ENCODE measurements around the gene NF1. TPM values are rescaled to one million over a fixed set of nuclear protein-coding genes. Genes with fewer than 3 reads are reported as not detected.

NF1 gene
- total RNA-seq, 1 donor from 2014 or later = 82.5 TPM

- Mint-ChIP-seq H3K9me3 (ENCODE audit: low read depth) (no peaks in the 10 kb centered on the region), H3K4me3 (ENCODE audit: low read depth) (peak overlapping the region; percentile 92), H3K27me3 (no peaks in the 10 kb centered on the region), H3K27ac (peak overlapping the region; percentile 94), H3K4me1 (ENCODE audit: low read depth) (peaks cover 11% of the 10 kb centered on the region), H3K36me3 (ENCODE audit: insufficient read depth) (no peaks in the 10 kb centered on the region)
- DNase-seq (ENCODE audit: low spot score, unreplicated experiment) = peak; percentile 51
- TF ChIP-seq CTCF (IDR thresholded peaks at IDR 0.05; ENCODE audit: unreplicated experiment) = no peak
These were observed 694 bp downstream of the NF1 start for GRCh38 chr17:31095236-31096105.

GRCh38 chr17:31096106-31096436 is 1.3 kb downstream of the NF1 start:
- no peak for TF ChIP-seq CTCF (IDR thresholded peaks at IDR 0.05; ENCODE audit: unreplicated experiment)
- Mint-ChIP-seq H3K4me1 (ENCODE audit: low read depth) (peaks cover 15% of the 10 kb centered on the region), H3K4me3 (ENCODE audit: low read depth) (peak overlapping the region; percentile 92), H3K27ac (peak overlapping the region; percentile 94), H3K27me3 (no peaks in the 10 kb centered on the region), H3K9me3 (ENCODE audit: low read depth) (no peaks in the 10 kb centered on the region), H3K36me3 (ENCODE audit: insufficient read depth) (no peaks in the 10 kb centered on the region)
- no peak for DNase-seq (ENCODE audit: low spot score, unreplicated experiment)

- no peaks in the 10 kb centered on the region for H3K9me3 Mint-ChIP-seq (ENCODE audit: low read depth)
- no peak for TF ChIP-seq CTCF (IDR thresholded peaks at IDR 0.05; ENCODE audit: unreplicated experiment)
- no peaks in the 10 kb centered on the region for H3K36me3 Mint-ChIP-seq (ENCODE audit: insufficient read depth)
- H3K27ac Mint-ChIP-seq = no peak overlapping the region
- H3K4me1 Mint-ChIP-seq (ENCODE audit: low read depth) = peaks cover 23% of the 10 kb centered on the region
- H3K27me3 Mint-ChIP-seq = no peaks in the 10 kb centered on the region
- no peak overlapping the region for H3K4me3 Mint-ChIP-seq (ENCODE audit: low read depth)
- DNase-seq (ENCODE audit: low spot score, unreplicated experiment) = no peak
These were observed 4.2 kb downstream of the NF1 start for GRCh38 chr17:31099016-31099415.

- H3K4me3 Mint-ChIP-seq (ENCODE audit: low read depth) = no peak overlapping the region
- H3K27ac Mint-ChIP-seq = peak overlapping the region; percentile 87
- no peak for TF ChIP-seq CTCF (IDR thresholded peaks at IDR 0.05; ENCODE audit: unreplicated experiment)
- no peaks in the 10 kb centered on the region for H3K9me3 Mint-ChIP-seq (ENCODE audit: low read depth)
- peaks cover 22% of the 10 kb centered on the region for H3K4me1 Mint-ChIP-seq (ENCODE audit: low read depth)
- no peak for DNase-seq (ENCODE audit: low spot score, unreplicated experiment)
- no peaks in the 10 kb centered on the region for H3K27me3 Mint-ChIP-seq
- H3K36me3 Mint-ChIP-seq (ENCODE audit: insufficient read depth) = no peaks in the 10 kb centered on the region
These were observed 6.2 kb downstream of the NF1 start for GRCh38 chr17:31100840-31101459.

GRCh38 chr17:31101943-31102342 is 7.2 kb downstream of the NF1 start:
- no peak for TF ChIP-seq CTCF (IDR thresholded peaks at IDR 0.05; ENCODE audit: unreplicated experiment)
- H3K4me1 Mint-ChIP-seq (ENCODE audit: low read depth) = peaks cover 14% of the 10 kb centered on the region
- no peak for DNase-seq (ENCODE audit: low spot score, unreplicated experiment)
- no peaks in the 10 kb centered on the region for H3K27me3 Mint-ChIP-seq
- H3K36me3 Mint-ChIP-seq (ENCODE audit: insufficient read depth) = no peaks in the 10 kb centered on the region
- H3K9me3 Mint-ChIP-seq (ENCODE audit: low read depth) = no peaks in the 10 kb centered on the region
- peak overlapping the region; percentile 83 for H3K27ac Mint-ChIP-seq
- H3K4me3 Mint-ChIP-seq (ENCODE audit: low read depth) = no peak overlapping the region

Measured in progenitor cell of endocrine pancreas (in vitro differentiated cells).